Colonic mucosa (tissue), 4 donors: ENCODE measurements around the gene MED9. TPM values are rescaled to one million over a fixed set of nuclear protein-coding genes. Genes with fewer than 3 reads are reported as not detected.
A peak's percentile ranks its signal among the peaks of the same experiment; 100 is the strongest.
"Not testable (repeated sequence)": the region's sequence is repeated elsewhere in the genome, so short reads cannot be mapped to it uniquely, and the experiment has no call there.

Experiments
- DNase-seq: peaks from one replicate; pipeline ENCODE4 v3.0.0-alpha.2; 2020
- H3K27ac ChIP-seq: fragments of 200-600 bp; one replicate; pipeline ENCODE4 v1.8.0; 2021
- H3K27me3 ChIP-seq: fragments of 200-600 bp; one replicate; pipeline ENCODE4 v1.8.0; 2021
- H3K36me3 ChIP-seq: fragments of 200-600 bp; one replicate; pipeline ENCODE4 v1.8.0; 2021
- H3K4me1 ChIP-seq: fragments of 200-600 bp; one replicate; pipeline ENCODE4 v1.8.0; 2021; ENCODE audit warnings: mild to moderate bottlenecking
- H3K4me3 ChIP-seq: fragments of 200-600 bp; one replicate; pipeline ENCODE4 v1.8.0; 2021
- H3K9ac ChIP-seq, 2 donors: one replicate each; pipeline ENCODE4 v1.7.0; 2013; ENCODE audit warnings: control low read depth in 2 of 2, low read depth in 2 of 2, low read length in 2 of 2
- H3K9me3 ChIP-seq: fragments of 200-600 bp; one replicate; pipeline ENCODE4 v1.8.0; 2021
- CTCF ChIP-seq: fragments of 200-600 bp; IDR thresholded peaks from one replicate; pipeline ENCODE4 v1.8.0; 2022; ENCODE audit warnings: antibody characterized with exemption, mild to moderate bottlenecking
- intact Hi-C: fragments of 100-400 bp; cut with DNase I; formaldehyde crosslinking; loops from one replicate; pipeline ENCODE4 v1.14.1; 2022
- total RNA-seq, 2 donors: library from RNA; stranded (reverse); fragmentation: NEBNext Ultra II Directional in 1 of 2; extraction: Animal tissue kit (Norgen Biotek cat#: 25700) in 1 of 2; gene quantifications; one replicate each; pipeline ENCODE4 v1.2.1, GENCODE V29; 2021
- donor health status: healthy.
- donor health status: DM: no; HTN: no; CAD: no.
- donor health status: DM: no; HTN: no; CAD: no.

MED9 gene
- 10 to 100 TPM; 15.3 to 23.8 TPM for total RNA-seq

GRCh38 chr17:17476865-17477467 lies at the start of gene MED9:
MED9 (plus strand) TSS chr17:17477000; CDS start chr17:17477042, 42 bp downstream.
- peak within 1 kb of the TSS; percentile 67 for H3K4me3 ChIP-seq
- H3K9me3 ChIP-seq: no peaks in the 10 kb centered on the region
- intact Hi-C loops: no loop called here
- peak within 1 kb of the TSS; percentile 84 to 99 for H3K9ac ChIP-seq
- TF ChIP-seq CTCF: no peak
- peak; percentile 94 for DNase-seq
- H3K27ac ChIP-seq: peak within 1 kb of the TSS; percentile 75
- no peaks in the 10 kb centered on the region for H3K27me3 ChIP-seq
- peaks cover 6% of the 10 kb centered on the region for H3K4me1 ChIP-seq
- no peaks in the 10 kb centered on the region for H3K36me3 ChIP-seq

GRCh38 chr17:17429222-17429621 lies 47.6 kb upstream of the MED9 start:
- H3K36me3 ChIP-seq: no peaks in the 10 kb centered on the region
- no peaks in the 10 kb centered on the region for H3K4me1 ChIP-seq
- no peak overlapping the region for H3K9ac ChIP-seq
- H3K27ac ChIP-seq: no peak overlapping the region
- H3K9me3 ChIP-seq: no peaks in the 10 kb centered on the region
- H3K27me3 ChIP-seq: no peaks in the 10 kb centered on the region
- H3K4me3 ChIP-seq: no peak overlapping the region
- intact Hi-C loops: no loop called here
- DNase-seq: no peak
- TF ChIP-seq CTCF: no peak

- not testable (repeated sequence) for DNase-seq, H3K4me1 ChIP-seq
These were observed 45.9 kb upstream of the MED9 start for GRCh38 chr17:17430924-17431323.

GRCh38 chr17:17431605-17432004 lies 45.2 kb upstream of the MED9 start:
- no peaks in the 10 kb centered on the region for H3K36me3 ChIP-seq
- no peaks in the 10 kb centered on the region for H3K9me3 ChIP-seq
- H3K4me3 ChIP-seq: no peak overlapping the region
- no peak for TF ChIP-seq CTCF
- intact Hi-C loops: no loop called here
- no peak for DNase-seq
- H3K9ac ChIP-seq: no peak overlapping the region
- no peak overlapping the region for H3K27ac ChIP-seq
- H3K4me1 ChIP-seq: no peaks in the 10 kb centered on the region
- no peaks in the 10 kb centered on the region for H3K27me3 ChIP-seq

More at GRCh38 chr17:17430924-17431323, 45.9 kb upstream of the MED9 start:
- H3K27me3 ChIP-seq, H3K27ac ChIP-seq, H3K9ac ChIP-seq, intact Hi-C loops, H3K4me3 ChIP-seq, H3K36me3 ChIP-seq, H3K9me3 ChIP-seq: not testable (repeated sequence)

- no peak overlapping the region for H3K4me3 ChIP-seq
- no peak for TF ChIP-seq CTCF
- H3K9me3 ChIP-seq: no peaks in the 10 kb centered on the region
- no peak overlapping the region for H3K9ac ChIP-seq
- no peak for DNase-seq
- H3K27me3 ChIP-seq: no peaks in the 10 kb centered on the region
- no peak overlapping the region for H3K27ac ChIP-seq
- intact Hi-C loops: no loop called here
- H3K4me1 ChIP-seq: no peaks in the 10 kb centered on the region
- H3K36me3 ChIP-seq: no peaks in the 10 kb centered on the region
These were observed 43.6 kb upstream of the MED9 start for GRCh38 chr17:17433000-17433703.

GRCh38 chr17:17434477-17434876 lies 42.3 kb upstream of the MED9 start:
- no peak overlapping the region for H3K27ac ChIP-seq
- H3K4me1 ChIP-seq: no peaks in the 10 kb centered on the region
- no peak overlapping the region for H3K9ac ChIP-seq
- intact Hi-C loops: no loop called here
- H3K36me3 ChIP-seq: no peaks in the 10 kb centered on the region
- no peaks in the 10 kb centered on the region for H3K9me3 ChIP-seq
- no peak overlapping the region for H3K4me3 ChIP-seq
- no peak for DNase-seq
- H3K27me3 ChIP-seq: no peaks in the 10 kb centered on the region
- TF ChIP-seq CTCF: no peak
